Measurements from ENCODE around the gene COMT. TPM values are rescaled to one million over a fixed set of nuclear protein-coding genes. Genes with fewer than 3 reads are reported as not detected.

Gene COMT
- total and polyA plus RNA-seq, 9 of the 15 experiments (the other 6 are each of a cell fraction or from before 2014, with no cell fraction given): 12.5 to 351 (median 155) TPM

DNA sequence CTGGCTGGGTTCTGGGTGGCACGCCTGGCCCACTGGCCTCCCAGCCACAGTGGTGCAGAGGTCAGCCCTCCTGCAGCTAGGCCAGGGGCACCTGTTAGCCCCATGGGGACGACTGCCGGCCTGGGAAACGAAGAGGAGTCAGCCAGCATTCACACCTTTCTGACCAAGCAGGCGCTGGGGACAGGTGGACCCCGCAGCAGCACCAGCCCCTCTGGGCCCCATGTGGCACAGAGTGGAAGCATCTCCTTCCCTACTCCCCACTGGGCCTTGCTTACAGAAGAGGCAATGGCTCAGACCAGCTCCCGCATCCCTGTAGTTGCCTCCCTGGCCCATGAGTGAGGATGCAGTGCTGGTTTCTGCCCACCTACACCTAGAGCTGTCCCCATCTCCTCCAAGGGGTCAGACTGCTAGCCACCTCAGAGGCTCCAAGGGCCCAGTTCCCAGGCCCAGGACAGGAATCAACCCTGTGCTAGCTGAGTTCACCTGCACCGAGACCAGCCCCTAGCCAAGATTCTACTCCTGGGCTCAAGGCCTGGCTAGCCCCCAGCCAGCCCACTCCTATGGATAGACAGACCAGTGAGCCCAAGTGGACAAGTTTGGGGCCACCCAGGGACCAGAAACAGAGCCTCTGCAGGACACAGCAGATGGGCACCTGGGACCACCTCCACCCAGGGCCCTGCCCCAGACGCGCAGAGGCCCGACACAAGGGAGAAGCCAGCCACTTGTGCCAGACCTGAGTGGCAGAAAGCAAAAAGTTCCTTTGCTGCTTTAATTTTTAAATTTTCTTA lies 27.8 kb downstream of the COMT start (continued):
- TF ChIP-seq, protein P1, sequence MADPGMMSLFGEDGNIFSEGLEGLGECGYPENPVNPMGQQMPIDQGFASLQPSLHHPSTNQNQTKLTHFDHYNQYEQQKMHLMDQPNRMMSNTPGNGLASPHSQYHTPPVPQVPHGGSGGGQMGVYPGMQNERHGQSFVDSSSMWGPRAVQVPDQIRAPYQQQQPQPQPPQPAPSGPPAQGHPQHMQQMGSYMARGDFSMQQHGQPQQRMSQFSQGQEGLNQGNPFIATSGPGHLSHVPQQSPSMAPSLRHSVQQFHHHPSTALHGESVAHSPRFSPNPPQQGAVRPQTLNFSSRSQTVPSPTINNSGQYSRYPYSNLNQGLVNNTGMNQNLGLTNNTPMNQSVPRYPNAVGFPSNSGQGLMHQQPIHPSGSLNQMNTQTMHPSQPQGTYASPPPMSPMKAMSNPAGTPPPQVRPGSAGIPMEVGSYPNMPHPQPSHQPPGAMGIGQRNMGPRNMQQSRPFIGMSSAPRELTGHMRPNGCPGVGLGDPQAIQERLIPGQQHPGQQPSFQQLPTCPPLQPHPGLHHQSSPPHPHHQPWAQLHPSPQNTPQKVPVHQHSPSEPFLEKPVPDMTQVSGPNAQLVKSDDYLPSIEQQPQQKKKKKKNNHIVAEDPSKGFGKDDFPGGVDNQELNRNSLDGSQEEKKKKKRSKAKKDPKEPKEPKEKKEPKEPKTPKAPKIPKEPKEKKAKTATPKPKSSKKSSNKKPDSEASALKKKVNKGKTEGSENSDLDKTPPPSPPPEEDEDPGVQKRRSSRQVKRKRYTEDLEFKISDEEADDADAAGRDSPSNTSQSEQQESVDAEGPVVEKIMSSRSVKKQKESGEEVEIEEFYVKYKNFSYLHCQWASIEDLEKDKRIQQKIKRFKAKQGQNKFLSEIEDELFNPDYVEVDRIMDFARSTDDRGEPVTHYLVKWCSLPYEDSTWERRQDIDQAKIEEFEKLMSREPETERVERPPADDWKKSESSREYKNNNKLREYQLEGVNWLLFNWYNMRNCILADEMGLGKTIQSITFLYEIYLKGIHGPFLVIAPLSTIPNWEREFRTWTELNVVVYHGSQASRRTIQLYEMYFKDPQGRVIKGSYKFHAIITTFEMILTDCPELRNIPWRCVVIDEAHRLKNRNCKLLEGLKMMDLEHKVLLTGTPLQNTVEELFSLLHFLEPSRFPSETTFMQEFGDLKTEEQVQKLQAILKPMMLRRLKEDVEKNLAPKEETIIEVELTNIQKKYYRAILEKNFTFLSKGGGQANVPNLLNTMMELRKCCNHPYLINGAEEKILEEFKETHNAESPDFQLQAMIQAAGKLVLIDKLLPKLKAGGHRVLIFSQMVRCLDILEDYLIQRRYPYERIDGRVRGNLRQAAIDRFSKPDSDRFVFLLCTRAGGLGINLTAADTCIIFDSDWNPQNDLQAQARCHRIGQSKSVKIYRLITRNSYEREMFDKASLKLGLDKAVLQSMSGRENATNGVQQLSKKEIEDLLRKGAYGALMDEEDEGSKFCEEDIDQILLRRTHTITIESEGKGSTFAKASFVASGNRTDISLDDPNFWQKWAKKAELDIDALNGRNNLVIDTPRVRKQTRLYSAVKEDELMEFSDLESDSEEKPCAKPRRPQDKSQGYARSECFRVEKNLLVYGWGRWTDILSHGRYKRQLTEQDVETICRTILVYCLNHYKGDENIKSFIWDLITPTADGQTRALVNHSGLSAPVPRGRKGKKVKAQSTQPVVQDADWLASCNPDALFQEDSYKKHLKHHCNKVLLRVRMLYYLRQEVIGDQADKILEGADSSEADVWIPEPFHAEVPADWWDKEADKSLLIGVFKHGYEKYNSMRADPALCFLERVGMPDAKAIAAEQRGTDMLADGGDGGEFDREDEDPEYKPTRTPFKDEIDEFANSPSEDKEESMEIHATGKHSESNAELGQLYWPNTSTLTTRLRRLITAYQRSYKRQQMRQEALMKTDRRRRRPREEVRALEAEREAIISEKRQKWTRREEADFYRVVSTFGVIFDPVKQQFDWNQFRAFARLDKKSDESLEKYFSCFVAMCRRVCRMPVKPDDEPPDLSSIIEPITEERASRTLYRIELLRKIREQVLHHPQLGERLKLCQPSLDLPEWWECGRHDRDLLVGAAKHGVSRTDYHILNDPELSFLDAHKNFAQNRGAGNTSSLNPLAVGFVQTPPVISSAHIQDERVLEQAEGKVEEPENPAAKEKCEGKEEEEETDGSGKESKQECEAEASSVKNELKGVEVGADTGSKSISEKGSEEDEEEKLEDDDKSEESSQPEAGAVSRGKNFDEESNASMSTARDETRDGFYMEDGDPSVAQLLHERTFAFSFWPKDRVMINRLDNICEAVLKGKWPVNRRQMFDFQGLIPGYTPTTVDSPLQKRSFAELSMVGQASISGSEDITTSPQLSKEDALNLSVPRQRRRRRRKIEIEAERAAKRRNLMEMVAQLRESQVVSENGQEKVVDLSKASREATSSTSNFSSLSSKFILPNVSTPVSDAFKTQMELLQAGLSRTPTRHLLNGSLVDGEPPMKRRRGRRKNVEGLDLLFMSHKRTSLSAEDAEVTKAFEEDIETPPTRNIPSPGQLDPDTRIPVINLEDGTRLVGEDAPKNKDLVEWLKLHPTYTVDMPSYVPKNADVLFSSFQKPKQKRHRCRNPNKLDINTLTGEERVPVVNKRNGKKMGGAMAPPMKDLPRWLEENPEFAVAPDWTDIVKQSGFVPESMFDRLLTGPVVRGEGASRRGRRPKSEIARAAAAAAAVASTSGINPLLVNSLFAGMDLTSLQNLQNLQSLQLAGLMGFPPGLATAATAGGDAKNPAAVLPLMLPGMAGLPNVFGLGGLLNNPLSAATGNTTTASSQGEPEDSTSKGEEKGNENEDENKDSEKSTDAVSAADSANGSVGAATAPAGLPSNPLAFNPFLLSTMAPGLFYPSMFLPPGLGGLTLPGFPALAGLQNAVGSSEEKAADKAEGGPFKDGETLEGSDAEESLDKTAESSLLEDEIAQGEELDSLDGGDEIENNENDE (IDR thresholded peaks at IDR 0.05; ENCODE audit: low read depth, low read length): no peak
- TF ChIP-seq ZBTB17 (CRISPR knock-in tag; IDR thresholded peaks at IDR 0.05) (0 out of 2 replicates have a peak, but pooled peaks have one; percentile 17), TCF15 (CRISPR knock-in tag; IDR thresholded peaks at IDR 0.05) (peak; percentile 66; the same call in 1 of the 2 replicates), SP1 (CRISPR knock-in tag; IDR thresholded peaks at IDR 0.05) (no peak), HOXB6 (CRISPR knock-in tag; IDR thresholded peaks at IDR 0.05; ENCODE audit: borderline replicate concordance) (no peak), TAF15 (IDR thresholded peaks at IDR 0.05; ENCODE audit: low read depth, low read length) (no peak), ZNF696 (CRISPR knock-in tag; conservative IDR thresholded peaks at IDR 0.05) (peak; percentile 34; the same call in 1 of the 2 replicates), KAT2B (IDR thresholded peaks at IDR 0.05; ENCODE audit: low read depth, low read length) (no peak), DPF2 (IDR thresholded peaks at IDR 0.05) (no peak), ZNF551 (CRISPR knock-in tag; IDR thresholded peaks at IDR 0.05) (no peak), ZNF274 (IDR thresholded peaks at IDR 0.05; ENCODE audit: borderline replicate concordance, low read depth, low read length) (no peak), PHF8 (IDR thresholded peaks at IDR 0.05; ENCODE audit: borderline replicate concordance, low read length) (no peak; the same call in 1 of the 2 replicates), CBX3 (IDR thresholded peaks at IDR 0.05; ENCODE audit: borderline replicate concordance in 1 of 2, low read length in 2 of 2) (no peak)
- TF ChIP-seq, protein P2, sequence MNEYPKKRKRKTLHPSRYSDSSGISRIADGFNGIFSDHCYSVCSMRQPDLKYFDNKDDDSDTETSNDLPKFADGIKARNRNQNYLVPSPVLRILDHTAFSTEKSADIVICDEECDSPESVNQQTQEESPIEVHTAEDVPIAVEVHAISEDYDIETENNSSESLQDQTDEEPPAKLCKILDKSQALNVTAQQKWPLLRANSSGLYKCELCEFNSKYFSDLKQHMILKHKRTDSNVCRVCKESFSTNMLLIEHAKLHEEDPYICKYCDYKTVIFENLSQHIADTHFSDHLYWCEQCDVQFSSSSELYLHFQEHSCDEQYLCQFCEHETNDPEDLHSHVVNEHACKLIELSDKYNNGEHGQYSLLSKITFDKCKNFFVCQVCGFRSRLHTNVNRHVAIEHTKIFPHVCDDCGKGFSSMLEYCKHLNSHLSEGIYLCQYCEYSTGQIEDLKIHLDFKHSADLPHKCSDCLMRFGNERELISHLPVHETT (CRISPR knock-in tag; conservative IDR thresholded peaks at IDR 0.05 in 1 of 2, IDR thresholded peaks at IDR 0.05 in 1 of 2): no peak
